IPS-18a (cell line): Measurements from ENCODE around the gene SIGLEC6.

Experiments used
- H3K27ac ChIP-seq: one replicate; pipeline ENCODE4 v1.5.1; 2013; ENCODE audit warnings: low read length
- H3K27me3 ChIP-seq: one replicate; pipeline ENCODE4 v1.6.1; 2013; ENCODE audit warnings: mild to moderate bottlenecking, low read length; ENCODE audit not compliant: control insufficient read depth, insufficient read depth
- H3K36me3 ChIP-seq: one replicate; pipeline ENCODE4 v1.6.1; 2013; ENCODE audit warnings: low read depth, low read length; ENCODE audit not compliant: control insufficient read depth
- H3K4me1 ChIP-seq: one replicate; pipeline ENCODE4 v1.6.1; 2013; ENCODE audit warnings: low read depth, low read length; ENCODE audit not compliant: control insufficient read depth
- H3K4me3 ChIP-seq: one replicate; pipeline ENCODE4 v1.5.1; 2013; ENCODE audit warnings: low read length
- H3K9ac ChIP-seq: one replicate; pipeline ENCODE4 v1.6.1; 2013; ENCODE audit warnings: mild to moderate bottlenecking, low read length, moderate library complexity
- H3K9me3 ChIP-seq: one replicate; pipeline ENCODE4 v1.6.1; 2013; ENCODE audit warnings: low read depth, low read length; ENCODE audit not compliant: control insufficient read depth

The SIGLEC6 gene

GRCh38 chr19:51468545-51468920 lies 62.9 kb downstream of the SIGLEC6 start:
- H3K27me3 ChIP-seq, result peaks cover 41% of the 10 kb centered on the region
- no peaks in the 10 kb centered on the region for H3K4me1 ChIP-seq
- H3K9ac ChIP-seq, result no peak overlapping the region
- no peak overlapping the region for H3K4me3 ChIP-seq
- H3K9me3 ChIP-seq, result no peaks in the 10 kb centered on the region
- no peaks in the 10 kb centered on the region for H3K36me3 ChIP-seq
- H3K27ac ChIP-seq, result no peak overlapping the region

DNA sequence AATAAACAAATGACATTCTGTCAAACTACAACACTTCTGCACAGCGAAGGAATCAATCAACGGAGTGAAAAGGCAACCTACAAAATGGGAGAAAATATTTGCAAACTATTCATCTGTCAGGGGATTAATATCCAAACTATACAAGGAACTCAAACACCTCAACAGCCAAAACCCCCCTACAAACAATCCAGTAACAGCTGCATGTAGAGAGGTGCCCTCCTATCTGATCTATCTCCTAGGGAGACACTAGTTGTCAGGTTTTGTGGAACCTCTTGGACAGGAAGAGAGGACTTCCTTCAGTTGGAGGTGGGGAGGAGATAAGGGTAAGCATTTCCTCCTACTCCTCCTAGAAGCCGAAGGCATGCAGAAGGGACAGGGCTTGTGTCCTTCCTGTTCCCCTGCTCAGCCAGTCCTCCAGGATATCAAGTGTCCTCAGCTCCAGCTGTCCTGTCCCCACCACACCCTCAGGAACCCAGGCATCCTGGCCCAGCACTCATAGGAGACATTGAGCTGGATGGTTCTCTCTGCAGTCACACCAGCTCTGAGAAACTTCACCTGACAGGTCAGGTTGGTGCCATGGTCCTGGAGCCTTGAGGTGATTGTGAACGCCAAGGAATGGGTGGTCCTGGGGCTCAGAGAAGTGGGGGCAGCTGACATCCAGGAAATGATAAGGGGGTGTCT lies 63.5 kb downstream of the SIGLEC6 start:
- Histone ChIP-seq H3K36me3 (no peaks in the 10 kb centered on the region), H3K9ac (no peak overlapping the region), H3K4me1 (no peaks in the 10 kb centered on the region), H3K27ac (no peak overlapping the region), H3K9me3 (no peaks in the 10 kb centered on the region), H3K27me3 (peaks cover 46% of the 10 kb centered on the region), H3K4me3 (no peak overlapping the region)
